NCI-H82 treated with DMSO at 0.1 percent for 48 hours (cell line): ENCODE data around the gene STRAP.
A peak's percentile ranks its signal among the peaks of the same experiment; 100 is the strongest.
"Not testable (repeated sequence)": the region's sequence is repeated elsewhere in the genome, so short reads cannot be mapped to it uniquely, and the experiment has no call there.

Source experiments
- DNase-seq: peaks from one replicate; lab custom pipeline; 2025; ENCODE audit not compliant: unreplicated experiment; lab: John Stamatoyannopoulos, UW

STRAP gene

DNA sequence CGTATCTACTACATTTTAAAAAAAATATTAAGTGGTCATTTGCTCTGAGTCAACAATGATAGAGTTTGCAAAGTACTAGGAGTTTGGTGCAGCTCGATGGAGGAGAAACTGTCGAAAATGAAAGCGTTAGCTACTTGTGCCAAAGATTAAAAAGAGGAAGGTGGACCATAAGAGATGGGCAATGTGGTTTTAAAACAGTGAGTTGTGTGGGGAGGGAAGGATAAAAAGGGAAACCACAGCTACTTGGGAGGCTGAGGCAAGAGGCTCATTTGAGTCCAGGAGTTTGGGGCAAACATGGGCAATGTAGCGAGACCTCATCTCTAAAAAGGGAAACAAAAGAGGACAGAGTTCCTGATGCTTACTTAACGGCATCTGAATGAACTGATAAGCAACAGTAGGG is 18.2 kb upstream of the STRAP start:
- DNase-seq = no peak

DNA sequence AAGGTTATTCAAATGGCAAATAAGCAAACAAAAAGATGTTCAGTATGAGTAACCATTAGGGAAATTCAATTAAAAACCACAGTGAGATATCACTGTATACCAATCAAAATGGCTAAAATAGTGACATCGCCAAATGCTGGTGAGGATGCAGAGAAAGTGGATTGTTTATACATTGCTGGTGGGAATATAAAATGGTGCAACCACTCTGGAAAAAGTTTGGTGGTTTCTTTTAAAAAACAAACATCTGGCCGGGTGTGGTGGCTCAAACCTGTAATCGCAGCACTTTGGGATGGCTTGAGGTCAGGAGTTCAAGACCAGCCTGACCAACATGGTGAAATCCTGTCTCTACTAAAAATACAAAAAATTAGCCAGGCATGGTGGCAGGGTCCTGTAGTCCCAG is 14.0 kb upstream of the STRAP start:
- no peak for DNase-seq

DNA sequence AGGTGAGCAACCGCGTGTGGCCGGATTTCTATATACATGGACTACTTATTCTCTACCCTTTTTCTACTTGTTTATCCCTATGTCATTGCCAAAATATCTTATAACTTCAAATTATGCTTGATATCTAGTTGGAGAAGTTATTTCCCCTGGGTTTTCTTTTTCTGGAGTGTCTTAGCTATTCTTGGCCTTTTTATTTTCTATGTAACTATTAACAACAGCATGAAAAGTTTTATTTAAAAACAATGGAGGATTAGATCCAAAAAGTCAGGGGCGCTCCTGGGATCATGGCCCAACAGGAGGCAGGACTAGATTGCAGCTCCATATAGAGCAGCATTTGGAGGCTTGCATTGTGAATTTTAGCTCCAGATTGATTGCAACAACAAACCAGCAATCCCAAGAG is 8.6 kb upstream of the STRAP start:
- DNase-seq = no peak

DNA sequence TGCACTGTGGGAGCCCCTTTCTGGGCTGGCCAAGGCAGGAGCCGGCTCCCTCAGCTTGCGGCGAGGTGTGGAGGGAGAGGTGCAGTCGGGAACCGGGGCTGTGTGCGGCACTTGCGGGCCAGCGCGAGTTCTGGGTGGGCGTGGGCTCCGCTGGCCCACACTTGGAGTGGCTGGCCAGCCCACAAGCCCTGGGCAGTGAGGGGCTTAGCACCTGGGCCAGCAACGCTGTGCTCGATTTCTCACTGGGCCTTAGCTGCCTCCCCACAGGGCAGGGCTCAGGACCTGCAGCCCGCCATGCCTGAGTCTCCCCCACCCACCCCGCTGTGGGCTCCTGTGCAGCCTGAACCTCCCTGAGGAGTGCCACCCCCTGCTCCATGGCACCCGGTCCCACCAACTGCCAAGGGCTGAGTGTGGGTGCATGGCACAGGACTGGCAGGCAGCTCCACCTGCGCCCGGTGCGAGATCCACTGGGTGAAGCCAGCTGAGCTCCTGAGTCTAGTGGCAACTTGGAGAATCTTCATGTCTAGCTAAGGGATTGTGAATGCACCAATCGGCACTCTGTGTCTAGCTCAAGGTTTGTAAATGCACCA is 7.5 kb upstream of the STRAP start:
- DNase-seq = not testable (repeated sequence)

DNA sequence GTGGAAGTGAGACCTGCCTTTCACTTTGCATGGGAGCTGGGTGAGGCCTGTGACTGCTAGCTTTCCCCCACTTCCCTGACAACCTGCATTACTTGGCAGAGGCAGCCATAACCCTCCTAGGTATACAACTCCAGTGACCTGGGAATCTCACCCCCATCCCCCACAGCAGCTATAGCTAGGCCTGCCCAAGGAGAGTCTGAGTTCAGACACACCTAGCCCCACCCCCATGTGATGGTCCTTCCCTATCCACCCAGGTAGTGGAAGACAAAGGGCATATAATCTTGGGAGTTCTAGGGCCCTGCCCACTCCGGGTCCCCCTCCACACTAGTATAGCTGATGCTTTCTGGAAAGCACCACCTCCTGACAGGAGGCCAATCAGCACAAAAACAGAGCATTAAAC is 6.3 kb upstream of the STRAP start:
- no peak for DNase-seq

DNA sequence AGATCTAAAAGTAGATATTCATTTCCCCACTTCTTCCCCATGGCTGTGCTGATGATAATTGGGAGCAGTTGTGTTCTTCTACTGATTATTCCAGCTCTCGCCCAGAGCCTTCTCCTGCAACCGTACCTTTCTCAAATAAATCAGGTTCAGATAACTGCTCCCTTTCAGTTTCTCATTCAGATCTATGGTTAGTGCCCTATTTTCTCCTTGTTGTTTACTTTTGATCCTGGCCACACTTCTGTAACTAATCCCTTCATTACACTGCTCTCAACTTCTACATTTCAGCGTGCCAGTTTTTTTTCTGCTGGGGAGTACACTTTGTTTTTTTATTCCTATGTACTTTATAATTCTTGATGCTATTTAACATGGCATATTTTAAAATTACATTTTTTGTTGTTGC is 2.8 kb upstream of the STRAP start:
- DNase-seq = no peak

DNA sequence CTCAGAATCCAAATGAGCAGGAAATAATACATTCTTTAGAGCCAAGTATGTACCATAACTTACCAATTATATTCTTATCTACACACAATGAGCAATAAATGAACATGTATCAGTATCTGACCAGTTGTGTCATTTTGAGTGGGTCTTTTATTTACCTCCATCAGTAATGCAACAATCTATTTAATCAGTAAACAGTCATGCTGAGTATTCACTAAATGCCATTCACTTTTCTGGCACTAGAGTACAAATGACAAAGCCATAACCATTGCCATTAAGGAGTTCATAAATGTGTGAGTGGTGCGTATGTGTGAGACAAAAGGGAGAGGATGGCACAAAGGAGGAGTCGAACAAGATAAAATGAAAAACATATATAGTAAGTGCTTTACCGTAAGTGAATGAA is 1.5 kb upstream of the STRAP start:
- DNase-seq = no peak

DNA sequence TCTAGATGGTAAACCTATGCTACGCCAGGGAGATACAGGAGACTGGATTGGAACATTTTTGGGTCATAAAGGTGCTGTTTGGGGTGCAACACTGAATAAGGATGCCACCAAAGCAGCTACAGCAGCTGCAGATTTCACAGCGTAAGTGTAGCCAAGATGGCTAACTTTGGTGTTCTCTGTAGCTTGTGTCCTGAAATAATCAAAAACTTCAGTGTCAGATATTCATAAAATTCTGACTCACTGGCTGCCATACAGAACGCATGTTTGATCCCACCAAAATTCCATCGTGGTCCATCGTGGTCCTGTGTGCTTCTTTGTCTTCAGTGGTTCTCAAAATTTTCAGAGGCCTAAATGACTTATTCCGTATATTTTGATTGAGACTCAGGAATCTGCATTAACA is 1.3 kb downstream of the STRAP start:
- no peak for DNase-seq

DNA sequence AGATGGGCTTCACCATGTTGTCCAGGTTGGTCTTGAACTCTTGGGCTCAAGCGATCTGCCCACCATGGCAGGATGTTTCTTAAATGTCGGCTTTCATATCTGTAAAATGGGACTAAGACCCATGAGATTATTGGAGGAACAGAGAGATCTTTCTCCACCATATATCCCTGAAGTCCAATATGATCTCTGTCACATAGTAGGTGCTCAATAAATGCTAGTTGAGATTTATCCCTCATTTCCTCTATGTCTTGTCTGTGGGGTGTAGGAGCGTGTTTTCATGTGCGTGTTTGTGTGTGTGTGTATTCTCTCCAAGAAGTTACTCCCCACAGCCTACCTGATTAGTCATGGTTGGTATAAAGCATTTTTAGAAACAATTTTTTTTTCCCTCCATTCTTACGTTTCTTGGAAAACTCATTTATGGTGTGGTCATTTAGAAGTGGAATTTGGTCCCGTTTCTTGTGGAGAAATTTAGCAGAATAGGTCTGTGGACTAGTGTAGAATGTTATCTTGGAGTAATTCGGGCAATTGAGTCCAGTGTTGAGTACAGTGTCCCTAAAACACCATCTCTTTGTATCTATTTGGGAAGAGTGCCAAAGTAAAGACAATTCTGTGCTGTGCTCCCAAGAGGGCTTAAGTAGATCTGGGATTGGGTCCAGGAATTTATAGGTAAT is 4.3 kb downstream of the STRAP start:
- DNase-seq = no peak

DNA sequence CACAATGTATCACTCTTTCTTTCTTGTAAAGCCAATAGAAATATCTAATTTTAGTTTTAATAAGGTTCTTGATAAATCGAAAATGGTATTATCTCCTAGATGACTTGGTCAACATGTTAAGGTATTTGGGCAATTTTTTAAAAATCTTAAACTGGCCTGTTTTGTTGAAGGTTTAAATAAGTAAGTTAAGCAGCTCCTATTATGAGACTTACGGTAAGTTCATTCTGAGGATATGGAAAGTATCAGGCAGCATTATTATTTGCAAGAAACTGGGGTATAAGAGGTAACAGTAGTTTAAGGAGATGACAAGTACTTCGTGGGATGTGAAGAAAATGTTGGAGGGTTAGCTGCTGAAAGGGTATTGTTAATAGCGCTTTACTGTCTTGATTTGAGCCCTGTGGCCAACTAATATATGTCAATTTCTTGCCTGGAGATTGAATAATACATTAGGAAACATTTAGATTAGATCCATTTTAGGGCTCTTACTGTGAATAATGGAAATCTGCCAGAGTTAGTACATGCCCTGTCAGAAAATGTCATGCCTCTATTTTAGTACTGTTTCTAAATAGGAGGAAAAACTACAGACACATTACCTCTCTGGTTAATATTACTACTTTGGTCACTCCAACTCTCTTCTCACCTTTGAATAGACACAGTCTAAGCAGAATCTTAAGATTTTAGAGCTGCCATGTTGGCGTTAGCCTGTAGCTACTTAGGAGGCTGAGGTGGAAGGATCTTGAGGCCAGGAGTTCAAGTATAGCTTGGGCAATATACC is 5.0 kb downstream of the STRAP start:
- no peak for DNase-seq

DNA sequence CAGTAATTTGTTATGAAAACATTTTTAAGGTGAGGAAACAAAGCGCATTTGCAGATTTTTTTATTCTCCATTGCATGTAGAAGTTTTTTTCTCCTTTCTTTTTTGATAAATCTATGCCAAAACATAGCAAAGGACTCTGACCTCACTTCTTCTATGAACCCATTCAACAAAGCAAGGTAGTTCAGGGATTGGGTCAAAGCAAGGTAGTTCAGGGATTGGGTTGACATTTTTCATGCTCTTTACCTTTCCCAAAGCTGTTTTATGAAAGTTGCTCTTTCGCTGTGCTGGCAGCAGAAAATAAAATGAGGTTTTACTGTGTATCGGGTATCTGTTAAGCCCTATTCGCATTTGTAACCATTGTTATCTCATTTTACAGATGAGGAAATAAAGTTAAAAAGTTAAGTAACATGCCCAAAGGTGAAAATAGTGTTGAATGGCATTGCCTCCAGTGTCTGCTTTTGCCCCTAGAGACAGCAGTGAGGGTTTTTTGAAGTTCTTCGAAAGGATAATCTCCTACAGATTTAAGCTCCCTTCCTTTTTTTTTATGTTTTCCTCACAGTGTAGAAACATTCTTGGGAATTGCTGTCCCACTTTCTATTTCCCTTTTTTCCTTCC is 10.6 kb downstream of the STRAP start:
- no peak for DNase-seq

DNA sequence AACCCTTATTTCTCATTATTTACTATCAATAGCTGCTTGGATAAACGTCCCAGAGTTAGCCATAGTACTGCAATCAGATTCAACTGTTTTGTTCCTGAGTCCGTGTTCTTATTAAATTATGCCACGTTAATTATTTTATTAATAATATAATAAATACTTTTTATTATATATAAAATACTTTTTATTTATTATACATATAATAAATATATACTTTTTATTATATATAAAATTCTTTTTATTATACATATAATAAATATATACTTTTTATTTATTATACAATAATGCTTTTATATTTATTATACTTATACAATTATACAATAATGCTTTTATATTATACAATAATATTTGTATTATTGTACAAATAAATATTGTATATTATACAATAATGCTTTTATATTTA is 11.1 kb downstream of the STRAP start:
- no peak for DNase-seq

DNA sequence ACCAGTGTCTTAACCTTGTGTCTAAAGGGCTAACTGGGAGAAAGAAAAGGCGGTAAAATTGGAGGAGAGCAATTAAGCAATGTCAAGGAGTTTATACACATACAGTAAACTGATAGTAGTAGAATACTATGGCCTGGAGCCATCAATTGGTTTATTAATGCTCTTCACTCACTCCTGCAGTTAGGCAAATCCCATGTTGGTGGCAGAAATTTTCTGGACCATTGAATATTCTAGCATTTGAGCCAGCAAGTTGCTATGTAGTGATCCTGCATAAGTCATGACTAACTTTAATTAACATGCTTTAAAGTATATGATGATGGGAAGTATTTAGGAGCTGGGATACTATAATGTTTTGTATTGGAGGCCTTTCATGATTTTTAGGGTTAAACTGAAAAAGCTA is 14.7 kb downstream of the STRAP start:
- no peak for DNase-seq

DNA sequence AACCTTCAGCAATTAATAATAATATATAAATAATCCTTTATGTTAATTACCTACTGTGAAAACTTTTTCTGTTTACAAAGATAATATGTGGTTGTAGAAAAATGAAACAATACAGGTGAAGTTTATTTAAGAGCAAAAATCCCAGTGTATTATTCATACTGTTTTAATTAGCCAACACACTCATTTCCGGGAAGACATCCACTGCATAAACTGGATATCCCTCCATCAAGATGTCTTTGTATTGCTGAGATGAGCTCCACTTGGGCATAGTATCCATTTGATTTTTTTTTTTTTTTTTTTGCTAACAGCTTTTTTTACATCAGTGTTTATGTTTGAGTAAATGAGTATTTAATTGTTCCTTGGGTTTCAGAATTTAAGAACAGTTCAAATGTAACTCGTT is 15.2 kb downstream of the STRAP start:
- no peak for DNase-seq

DNA sequence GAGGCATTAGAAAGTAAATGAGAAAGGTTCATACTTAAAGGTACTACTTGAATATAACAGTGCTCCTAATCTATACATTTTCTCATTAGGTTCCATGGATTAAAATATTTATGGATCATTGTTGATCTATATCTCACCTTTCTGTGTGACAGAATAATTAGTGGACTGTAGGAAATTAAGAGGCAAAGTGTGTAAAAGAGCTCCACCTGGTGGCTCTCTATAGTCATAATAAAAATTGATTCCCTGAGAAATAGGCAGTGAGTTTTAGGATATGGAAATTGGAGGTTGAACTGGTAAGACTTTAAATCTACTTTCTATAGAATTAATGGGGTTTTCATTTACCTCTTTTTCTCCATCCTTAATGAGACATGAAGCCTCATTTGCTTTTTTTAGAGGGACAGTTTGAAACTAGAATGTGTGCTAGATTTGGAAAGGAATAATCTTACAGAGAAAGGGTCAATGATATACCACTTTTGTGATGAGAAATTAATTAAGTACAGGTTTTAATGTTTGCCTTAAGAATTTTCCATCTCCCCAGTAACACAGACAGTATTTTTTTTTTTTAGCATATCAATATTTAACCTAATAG is 17.2 kb downstream of the STRAP start:
- DNase-seq = peak; percentile 29

DNA sequence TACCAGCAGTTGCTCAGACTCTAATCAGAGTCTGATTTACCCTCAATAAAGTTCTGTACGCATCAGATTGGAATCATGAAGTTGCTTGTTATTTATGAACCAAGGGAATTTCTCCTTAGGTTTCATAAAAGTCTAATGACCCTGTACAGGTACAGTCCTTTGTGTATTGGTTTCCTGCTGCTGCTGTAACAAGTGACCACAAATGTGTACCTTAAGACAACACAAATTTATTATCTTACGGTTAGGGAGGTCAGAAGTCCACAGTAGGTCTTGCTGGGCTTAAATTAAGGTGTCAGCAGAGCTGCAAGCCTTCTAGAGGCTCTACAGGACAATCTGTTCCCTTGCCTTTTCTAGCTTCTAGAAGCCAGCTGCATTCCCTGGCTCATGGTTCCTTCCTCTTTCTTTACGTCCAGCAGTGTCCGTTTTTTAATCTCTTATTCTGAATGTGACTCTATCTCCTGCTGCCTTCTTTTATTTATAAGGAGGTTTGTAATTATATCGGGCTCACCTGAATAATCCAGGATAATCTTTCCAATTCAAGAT is 22.3 kb downstream of the STRAP start:
- DNase-seq = no peak

DNA sequence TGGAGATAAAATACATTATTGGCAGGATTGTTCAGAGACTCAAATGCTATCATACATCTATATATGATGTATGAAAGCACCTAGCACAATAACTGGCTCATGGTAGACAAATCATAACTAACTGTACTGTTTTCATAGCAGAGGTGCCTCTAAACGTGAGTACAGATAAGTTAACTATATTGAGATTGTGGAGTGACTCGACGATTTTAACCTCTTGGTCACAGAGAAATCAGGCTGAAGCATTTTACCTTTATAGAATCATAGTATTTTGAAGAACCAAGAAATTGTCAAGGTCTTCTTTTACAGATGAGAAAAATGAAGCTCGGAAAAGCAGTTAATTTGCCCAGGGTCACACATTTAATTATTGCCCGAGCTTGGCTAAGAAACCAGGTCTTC is 28.3 kb downstream of the STRAP start:
- no peak for DNase-seq

DNA sequence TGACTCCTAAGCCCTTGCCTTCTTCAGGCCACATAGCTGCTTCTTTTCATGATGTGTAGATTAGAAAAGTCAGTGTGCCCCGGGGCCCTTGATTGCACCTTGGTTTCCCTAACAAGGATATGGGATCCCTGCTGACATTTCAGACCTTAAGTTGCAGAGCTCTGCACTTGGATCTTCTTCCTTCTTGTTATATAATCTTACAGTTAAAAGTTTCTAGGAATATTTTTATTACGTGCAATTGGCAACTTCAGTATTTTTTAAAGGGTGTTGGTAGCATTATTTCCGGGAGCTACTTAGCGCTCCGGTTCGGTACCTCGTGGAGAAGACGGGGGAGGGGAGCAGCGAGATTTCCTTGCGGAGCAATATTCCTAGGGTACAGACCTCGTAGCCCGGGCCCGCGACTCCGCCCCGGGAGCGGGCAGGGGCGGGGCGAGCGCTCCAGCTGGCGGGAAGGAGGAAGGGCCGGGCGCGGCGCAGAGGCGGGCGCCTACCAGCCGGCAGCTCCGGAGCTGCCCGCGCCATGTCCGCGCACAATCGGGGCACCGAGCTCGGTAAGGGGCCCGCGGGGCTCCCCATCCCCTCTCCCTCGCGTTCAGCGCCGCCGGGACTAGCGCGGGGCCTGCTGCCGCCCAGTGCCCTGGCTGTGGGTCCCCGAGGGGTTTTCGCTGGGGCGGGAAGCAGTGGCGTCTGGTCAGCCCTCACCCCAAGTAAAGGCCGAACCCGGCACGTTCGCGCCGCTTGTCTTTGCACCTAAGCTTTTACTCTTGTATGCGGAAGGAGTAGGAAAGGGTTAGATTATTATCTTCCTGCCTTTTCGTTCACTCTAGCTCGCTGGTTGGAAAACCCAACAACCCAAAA is 28.9 kb downstream of the STRAP start, which contains the start of gene DERA:
TSS of gene DERA (plus strand) at position 469 of the 858 bp plus-strand sequence. CDS start at position 521, 52 bp downstream.
- DNase-seq = peak; percentile 85

DNA sequence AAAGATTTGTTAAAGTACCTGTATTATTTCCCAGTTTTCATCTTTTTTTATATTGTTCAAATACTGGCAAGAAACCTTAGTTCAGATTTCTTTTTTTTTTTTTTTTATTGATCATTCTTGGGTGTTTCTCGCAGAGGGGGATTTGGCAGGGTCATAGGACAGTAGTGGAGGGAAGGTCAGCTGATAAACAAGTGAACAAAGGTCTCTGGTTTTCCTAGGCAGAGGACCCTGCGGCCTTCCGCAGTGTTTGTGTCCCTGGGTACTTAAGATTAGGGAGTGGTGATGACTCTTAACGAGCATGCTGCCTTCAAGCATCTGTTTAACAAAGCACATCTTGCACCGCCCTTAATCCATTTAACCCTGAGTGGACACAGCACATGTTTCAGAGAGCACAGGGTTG is 29.7 kb downstream of the STRAP start:
- not testable (repeated sequence) for DNase-seq

DNA sequence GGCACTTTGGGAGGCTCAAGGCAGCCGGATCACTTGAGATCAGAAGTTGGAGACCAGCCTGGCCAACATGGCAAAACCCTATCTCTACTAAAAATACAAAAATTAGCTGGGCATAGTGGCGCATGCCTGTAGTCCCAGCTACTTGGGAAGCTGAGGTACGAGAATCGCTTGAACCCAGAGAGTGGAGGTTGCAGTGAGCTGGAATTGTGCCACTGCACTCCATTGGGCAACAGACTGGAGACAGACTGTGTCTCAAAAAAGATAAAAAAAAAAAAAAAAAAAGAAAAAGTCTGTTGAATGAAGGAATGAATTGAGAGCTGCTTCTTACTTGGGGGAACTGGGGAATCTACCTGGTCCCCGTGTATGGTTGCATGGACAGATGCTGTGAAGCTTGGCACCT is 31.9 kb downstream of the STRAP start:
- not testable (repeated sequence) for DNase-seq
